HCT116 (cell line): ENCODE measurements around the gene FITM2. TPM values are rescaled to one million over a fixed set of nuclear protein-coding genes. Genes with fewer than 3 reads are reported as not detected.

Experiments used
- ATAC-seq: fragments of 200-7000 bp; cut with Tn5 transposase; 2 replicates; pipeline ENCODE4 v1.9.1; 2020; ENCODE audit warnings: mild to moderate bottlenecking, moderate library complexity
- BruUV-seq: library from RNA; stranded (reverse); fragments of 400-500 nt; replicated peaks from 2 replicates; lab custom pipeline; 2021; lab: Mats Ljungman, UMichigan
- CTCF ChIA-PET: fragments of 300-600 bp; sonication (Branson Sonifier 250); formaldehyde crosslinking; loops from one replicate; lab custom pipeline; 2021; ENCODE audit warnings: antibody characterized with exemption; lab: Charles Lee
- POLR2A ChIA-PET: fragments of 300-600, 350-600 bp; sonication (Branson Sonifier 250); formaldehyde crosslinking; loops from one replicate; lab custom pipeline; 2021; ENCODE audit warnings: antibody characterized with exemption; lab: Charles Lee
- RAD21 ChIA-PET, 2 experiments: fragments of 300-600 bp; sonication (Branson Sonifier 250); formaldehyde crosslinking; loops; one replicate each; lab custom pipeline; 2023; ENCODE audit warnings: low total read pairs in 2 of 2; ENCODE audit not compliant: uncharacterized antibody in 2 of 2, unreplicated experiment in 2 of 2, low non-redundant PET in 1 of 2; lab: Charles Lee
- DNase-seq: peaks from one replicate; pipeline ENCODE4 v3.0.0-alpha.2; 2010; ENCODE audit warnings: low read depth, low spot score
- H2AFZ ChIP-seq: fragments of 200-600 bp; shearing (Covaris generic), sonication (generic); 2 replicates; pipeline ENCODE4 v1.6.1; 2017; ENCODE audit warnings: low read depth, mixed run types, mixed read lengths, antibody characterized with exemption, low read length; ENCODE audit not compliant: poor library complexity, severe bottlenecking
- H3K27ac ChIP-seq: 2 replicates; pipeline ENCODE4 v1.5.1; 2012; ENCODE audit warnings: low read depth, low read length
- H3K27me3 ChIP-seq: fragments of 200-600 bp; sonication (generic); 2 replicates; pipeline ENCODE4 v1.6.1; 2016; ENCODE audit warnings: mixed run types, low read length, mixed read lengths; ENCODE audit not compliant: insufficient read depth
- H3K36me3 ChIP-seq, 2 experiments: fragments of 200-500 bp in 1 of 2; fragments of 200-600 bp in 1 of 2; sonication (Bioruptor generic) in 1 of 2; sonication (generic) in 1 of 2; 2 replicates each; pipeline versions ENCODE4 v1.5.1 to v1.6.1; 2014 to 2016; ENCODE audit warnings: low read length in 2 of 2, inconsistent platforms in 1 of 2, mixed read lengths in 1 of 2, mixed run types in 1 of 2; ENCODE audit not compliant: insufficient read depth in 2 of 2, control insufficient read depth in 1 of 2
- H3K4me1 ChIP-seq, 2 experiments: fragments of 200-600 bp in 1 of 2; sonication (generic) in 1 of 2; 2 replicates each; pipeline versions ENCODE4 v1.5.1 to v1.6.1; 2012 to 2017; ENCODE audit warnings: low read length in 2 of 2, inconsistent platforms in 1 of 2, mild to moderate bottlenecking in 1 of 2, mixed read lengths in 1 of 2, mixed run types in 1 of 2, moderate library complexity in 1 of 2; ENCODE audit not compliant: insufficient read depth in 2 of 2, control insufficient read depth in 1 of 2
- H3K4me2 ChIP-seq: fragments of 200-600 bp; sonication (generic); 2 replicates; pipeline ENCODE4 v1.6.1; 2017; ENCODE audit warnings: mixed run types, low read length, mixed read lengths
- H3K4me3 ChIP-seq, 2 experiments: fragments of 200-600 bp in 1 of 2; sonication (generic) in 1 of 2; replicated peaks in 1 of 2; 2 replicates each; pipeline ENCODE4 v1.5.1; 2011 to 2016; ENCODE audit warnings: low read length in 2 of 2, control low read depth in 1 of 2, low read depth in 1 of 2, mild to moderate bottlenecking in 1 of 2, mixed read lengths in 1 of 2, mixed run types in 1 of 2
- H3K79me2 ChIP-seq: fragments of 200-600 bp; sonication (generic); 2 replicates; pipeline ENCODE4 v1.6.1; 2017; ENCODE audit warnings: mild to moderate bottlenecking, mixed run types, low read length, moderate library complexity, mixed read lengths; ENCODE audit not compliant: insufficient read depth
- H3K9ac ChIP-seq: fragments of 200-600 bp; sonication (generic); 2 replicates; pipeline ENCODE4 v1.6.1; 2016; ENCODE audit warnings: low read length, mixed read lengths
- H3K9me2 ChIP-seq: fragments of 200-600 bp; sonication (generic), shearing (Covaris generic); 2 replicates; pipeline ENCODE4 v1.6.1; 2017; ENCODE audit warnings: mixed run types, mild to moderate bottlenecking, moderate library complexity; ENCODE audit not compliant: insufficient read depth
- H3K9me3 ChIP-seq, 2 experiments: fragments of 200-500 bp in 1 of 2; fragments of 200-600 bp in 1 of 2; sonication (Bioruptor generic) in 1 of 2; sonication (generic) in 1 of 2; 2 replicates each; pipeline ENCODE4 v1.6.1; 2014 to 2017; ENCODE audit warnings: low read length in 2 of 2, mixed read lengths in 2 of 2, inconsistent platforms in 1 of 2, low read depth in 1 of 2, mild to moderate bottlenecking in 1 of 2, mixed run types in 1 of 2, moderate library complexity in 1 of 2; ENCODE audit not compliant: control insufficient read depth in 1 of 2, insufficient read depth in 1 of 2
- H4K20me1 ChIP-seq: fragments of 200-600 bp; sonication (generic), shearing (Covaris generic); 2 replicates; pipeline ENCODE4 v1.6.1; 2017; ENCODE audit warnings: mixed run types, mild to moderate bottlenecking, moderate library complexity; ENCODE audit not compliant: insufficient read depth
- EZH2phosphoT487 ChIP-seq: fragments of 200-600 bp; IDR thresholded peaks from 2 replicates; pipeline ENCODE4 v1.6.1; 2018; ENCODE audit warnings: antibody characterized with exemption, borderline replicate concordance
- FOSL1 ChIP-seq: IDR thresholded peaks from 2 replicates; pipeline ENCODE4 v1.6.1; 2012; ENCODE audit warnings: low read depth
- POLR2A ChIP-seq: IDR thresholded peaks from 2 replicates; pipeline ENCODE4 v1.7.0; 2011; ENCODE audit warnings: borderline replicate concordance; ENCODE audit not compliant: insufficient read depth, insufficient read length; ENCODE audit errors: extremely low read depth
- POLR2AphosphoS5 ChIP-seq: IDR thresholded peaks from 2 replicates; pipeline ENCODE4 v1.6.1; 2011; ENCODE audit warnings: mild to moderate bottlenecking, low read depth, low read length, moderate library complexity
- RAD21 ChIP-seq: IDR thresholded peaks from 2 replicates; pipeline ENCODE4 v1.6.1; 2012; ENCODE audit warnings: low read depth, mild to moderate bottlenecking
- SP1 ChIP-seq: IDR thresholded peaks from 2 replicates; pipeline ENCODE4 v1.6.1; 2012; ENCODE audit warnings: low read depth
- YY1 ChIP-seq: IDR thresholded peaks from 2 replicates; pipeline ENCODE4 v1.6.1; 2011; ENCODE audit warnings: low read length, low read depth, moderate library complexity, mild to moderate bottlenecking; ENCODE audit not compliant: insufficient replicate concordance; ENCODE audit errors: extremely low read depth
- ZFX ChIP-seq: fragments of 450-650 bp; IDR thresholded peaks from 2 replicates; pipeline ENCODE4 v1.6.1; 2017
- intact Hi-C: fragments of 100-400 bp; cut with micrococcal nuclease; formaldehyde crosslinking; loops from 2 replicates; pipeline ENCODE4 v1.10.0; 2022
- total RNA-seq: library from RNA; stranded (reverse); gene quantifications from one replicate; pipeline ENCODE4 v1.2.1, GENCODE V29; 2021; ENCODE audit not compliant: unreplicated experiment
- TF ChIP-seq, protein P1 (sequence below): IDR thresholded peaks from 2 replicates; pipeline ENCODE4 v1.6.1; 2012
- TF ChIP-seq, protein P2 (sequence below): IDR thresholded peaks from 2 replicates; pipeline ENCODE4 v1.6.1; 2012; ENCODE audit warnings: low read depth

FITM2 gene
- total RNA-seq, 1 experiment from 2014 or later = 5.2 TPM

DNA sequence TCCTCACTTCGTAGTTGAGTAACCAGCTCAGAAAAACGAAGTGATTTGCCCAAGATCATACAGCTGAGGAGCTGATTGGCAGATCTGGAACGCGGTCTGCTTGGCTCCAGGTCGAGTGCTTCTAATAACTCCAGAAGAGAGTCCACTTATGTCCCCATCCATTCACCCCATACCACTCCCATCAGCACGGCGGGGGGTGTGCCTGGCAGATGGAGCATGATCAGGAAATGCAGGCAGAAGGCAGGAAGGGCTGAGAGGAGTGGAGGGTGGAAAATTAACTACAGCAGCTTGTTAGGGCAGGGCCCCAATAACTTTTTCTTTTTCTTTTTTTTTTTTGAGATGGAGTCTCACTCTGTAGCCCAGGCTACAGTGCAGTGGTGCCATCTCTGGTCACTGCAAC, 15.0 kb downstream of the FITM2 start:
- H3K4me1 ChIP-seq = no peaks in the 10 kb centered on the region
- H3K9ac ChIP-seq = no peak overlapping the region
- H3K27ac ChIP-seq = no peak overlapping the region
- POLR2A ChIA-PET = no interaction called here
- no peaks in the 10 kb centered on the region for H3K27me3 ChIP-seq
- ATAC-seq (no peak), DNase-seq (no peak)
- TF ChIP-seq POLR2AphosphoS5 (no peak), SP1 (no peak), RAD21 (no peak), EZH2phosphoT487 (no peak), ZFX (no peak), POLR2A (no peak), YY1 (no peak), FOSL1 (no peak)
- TF ChIP-seq, protein P1, sequence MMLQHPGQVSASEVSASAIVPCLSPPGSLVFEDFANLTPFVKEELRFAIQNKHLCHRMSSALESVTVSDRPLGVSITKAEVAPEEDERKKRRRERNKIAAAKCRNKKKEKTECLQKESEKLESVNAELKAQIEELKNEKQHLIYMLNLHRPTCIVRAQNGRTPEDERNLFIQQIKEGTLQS = no peak
- TF ChIP-seq, protein P2, sequence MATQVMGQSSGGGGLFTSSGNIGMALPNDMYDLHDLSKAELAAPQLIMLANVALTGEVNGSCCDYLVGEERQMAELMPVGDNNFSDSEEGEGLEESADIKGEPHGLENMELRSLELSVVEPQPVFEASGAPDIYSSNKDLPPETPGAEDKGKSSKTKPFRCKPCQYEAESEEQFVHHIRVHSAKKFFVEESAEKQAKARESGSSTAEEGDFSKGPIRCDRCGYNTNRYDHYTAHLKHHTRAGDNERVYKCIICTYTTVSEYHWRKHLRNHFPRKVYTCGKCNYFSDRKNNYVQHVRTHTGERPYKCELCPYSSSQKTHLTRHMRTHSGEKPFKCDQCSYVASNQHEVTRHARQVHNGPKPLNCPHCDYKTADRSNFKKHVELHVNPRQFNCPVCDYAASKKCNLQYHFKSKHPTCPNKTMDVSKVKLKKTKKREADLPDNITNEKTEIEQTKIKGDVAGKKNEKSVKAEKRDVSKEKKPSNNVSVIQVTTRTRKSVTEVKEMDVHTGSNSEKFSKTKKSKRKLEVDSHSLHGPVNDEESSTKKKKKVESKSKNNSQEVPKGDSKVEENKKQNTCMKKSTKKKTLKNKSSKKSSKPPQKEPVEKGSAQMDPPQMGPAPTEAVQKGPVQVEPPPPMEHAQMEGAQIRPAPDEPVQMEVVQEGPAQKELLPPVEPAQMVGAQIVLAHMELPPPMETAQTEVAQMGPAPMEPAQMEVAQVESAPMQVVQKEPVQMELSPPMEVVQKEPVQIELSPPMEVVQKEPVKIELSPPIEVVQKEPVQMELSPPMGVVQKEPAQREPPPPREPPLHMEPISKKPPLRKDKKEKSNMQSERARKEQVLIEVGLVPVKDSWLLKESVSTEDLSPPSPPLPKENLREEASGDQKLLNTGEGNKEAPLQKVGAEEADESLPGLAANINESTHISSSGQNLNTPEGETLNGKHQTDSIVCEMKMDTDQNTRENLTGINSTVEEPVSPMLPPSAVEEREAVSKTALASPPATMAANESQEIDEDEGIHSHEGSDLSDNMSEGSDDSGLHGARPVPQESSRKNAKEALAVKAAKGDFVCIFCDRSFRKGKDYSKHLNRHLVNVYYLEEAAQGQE = no peak
- H3K9me3 ChIP-seq = no peaks in the 10 kb centered on the region
- no TSS peak for BruUV-seq
- H3K9me2 ChIP-seq = no peaks in the 10 kb centered on the region
- CTCF ChIA-PET = no interaction called here
- RAD21 ChIA-PET = no interaction called here
- no peak overlapping the region for H3K4me2 ChIP-seq
- intact Hi-C loops = no loop called here
- H3K36me3 ChIP-seq = no peaks in the 10 kb centered on the region
- H4K20me1 ChIP-seq = no peaks in the 10 kb centered on the region
- no peak overlapping the region for H2AFZ ChIP-seq
- no peak overlapping the region for H3K4me3 ChIP-seq
- H3K79me2 ChIP-seq = no peaks in the 10 kb centered on the region
